ENCODE measurements around the gene GRIK2.

DNA sequence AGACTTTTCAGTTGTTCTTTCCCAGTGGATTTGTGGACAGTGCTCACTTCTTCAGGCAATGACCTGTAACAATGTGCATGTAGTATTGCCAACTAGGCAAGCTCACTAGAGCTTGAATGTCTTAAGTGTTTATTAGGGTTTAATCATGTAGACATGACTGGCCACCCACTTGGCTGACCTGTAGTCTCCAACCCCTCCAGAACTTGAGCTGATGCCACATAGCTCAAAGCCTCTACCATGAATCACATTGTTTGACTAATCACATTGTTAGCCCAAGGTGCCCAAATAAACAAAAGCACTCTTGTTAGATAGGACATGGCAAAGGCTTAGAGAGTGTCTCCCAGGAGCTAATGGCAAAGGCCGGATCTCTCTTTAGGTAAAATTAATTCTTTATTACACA is 272.7 kb downstream of the GRIK2 start:
- TF ChIP-seq SIN3A (IDR thresholded peaks at IDR 0.05; ENCODE audit: borderline replicate concordance, insufficient read depth, low read length) (no peak), POLR2AphosphoS5 (IDR thresholded peaks at IDR 0.05; ENCODE audit: low read depth, low read length) (no peak), TAF1 (IDR thresholded peaks at IDR 0.05; ENCODE audit: borderline replicate concordance, insufficient read depth, low read length) (no peak)

Measured in PFSK-1 (cell line).